ENCODE data around the gene MRPL43.
A peak's percentile ranks its signal among the peaks of the same experiment; 100 is the strongest.

Gene MRPL43

GRCh38 chr10:101021692-101022251, 34.5 kb upstream of the MRPL43 start:
- Histone ChIP-seq H2BK5ac (ENCODE audit: low read depth, low read length, poor library complexity, severe bottlenecking) (no peak overlapping the region), H2AFZ (ENCODE audit: low read depth, low read length) (no peak overlapping the region), H2BK12ac (ENCODE audit: low read length in 2 of 2) (no peak overlapping the region), H3K9me3 (ENCODE audit: control insufficient read depth, low read length) (no peaks in the 10 kb centered on the region), H3K27me3 (ENCODE audit: control insufficient read depth in 1 of 2, insufficient read depth in 1 of 2, low read length in 2 of 2) (peaks cover 0 to 2% of the 10 kb centered on the region in 2 experiments), H3K4me2 (ENCODE audit: low read length, poor library complexity, severe bottlenecking) (no peak overlapping the region), H4K8ac (ENCODE audit: low read length) (no peak overlapping the region), H4K91ac (ENCODE audit: low read length) (no peak overlapping the region), H3K23ac (ENCODE audit: low read length in 2 of 2) (no peak overlapping the region), H3K79me1 (replicated peaks; ENCODE audit: low read length, poor library complexity, severe bottlenecking) (no peaks in the 10 kb centered on the region), H3K4me3 (ENCODE audit: insufficient read depth in 1 of 2, low read depth in 1 of 2, low read length in 2 of 2) (no peak overlapping the region), H2BK120ac (ENCODE audit: low read depth, low read length) (no peak overlapping the region), H3K27ac (ENCODE audit: low read length, poor library complexity, severe bottlenecking) (no peak overlapping the region), H3K36me3 (ENCODE audit: control insufficient read depth in 1 of 2, insufficient read depth in 2 of 2, low read depth in 1 of 2, low read length in 2 of 2) (peaks cover 0 to 5% of the 10 kb centered on the region in 2 experiments), H3K18ac (ENCODE audit: low read depth in 1 of 2, low read length in 2 of 2) (no peak overlapping the region), H3K4ac (ENCODE audit: low read depth in 1 of 2, low read length in 2 of 2) (no peak overlapping the region), H3K14ac (ENCODE audit: low read length in 2 of 2) (no peak overlapping the region), H2AK5ac (ENCODE audit: low read length, severe bottlenecking) (no peak overlapping the region), H2BK15ac (ENCODE audit: low read depth, poor library complexity, severe bottlenecking) (no peak overlapping the region), H3K4me1 (ENCODE audit: control insufficient read depth, insufficient read depth, low read depth, low read length) (peaks cover 15% of the 10 kb centered on the region), H3K9ac (ENCODE audit: low read length) (no peak overlapping the region)
- WGBS = 92% methylated on average over 11 of the region's 11 CpGs
- DNase-seq = no peak

- no peaks in the 10 kb centered on the region for H3K9me3 ChIP-seq (ENCODE audit: control insufficient read depth, low read length)
- H2AK5ac ChIP-seq (ENCODE audit: low read length, severe bottlenecking) = no peak overlapping the region
- H2AFZ ChIP-seq (ENCODE audit: low read depth, low read length) = no peak overlapping the region
- no peaks in the 10 kb centered on the region for H3K27me3 ChIP-seq (ENCODE audit: control insufficient read depth in 1 of 2, insufficient read depth in 1 of 2, low read length in 2 of 2)
- no peak overlapping the region for H3K18ac ChIP-seq (ENCODE audit: low read depth in 1 of 2, low read length in 2 of 2)
- no peak overlapping the region for H3K4me2 ChIP-seq (ENCODE audit: low read length, poor library complexity, severe bottlenecking)
- no peak overlapping the region for H2BK12ac ChIP-seq (ENCODE audit: low read length in 2 of 2)
- no peak overlapping the region for H2BK120ac ChIP-seq (ENCODE audit: low read depth, low read length)
- no peak overlapping the region for H3K23ac ChIP-seq (ENCODE audit: low read length in 2 of 2)
- H3K9ac ChIP-seq (ENCODE audit: low read length) = no peak overlapping the region
- H2BK5ac ChIP-seq (ENCODE audit: low read depth, low read length, poor library complexity, severe bottlenecking) = no peak overlapping the region
- peaks cover 0 to 5% of the 10 kb centered on the region in 2 experiments for H3K36me3 ChIP-seq (ENCODE audit: control insufficient read depth in 1 of 2, insufficient read depth in 2 of 2, low read depth in 1 of 2, low read length in 2 of 2)
- no peak overlapping the region for H2BK15ac ChIP-seq (ENCODE audit: low read depth, poor library complexity, severe bottlenecking)
- no peak overlapping the region for H3K27ac ChIP-seq (ENCODE audit: low read length, poor library complexity, severe bottlenecking)
- H3K4ac ChIP-seq (ENCODE audit: low read depth in 1 of 2, low read length in 2 of 2) = no peak overlapping the region
- H3K79me1 ChIP-seq (replicated peaks; ENCODE audit: low read length, poor library complexity, severe bottlenecking) = no peaks in the 10 kb centered on the region
- DNase-seq = no peak
- peak overlapping the region; percentile 7 for H4K91ac ChIP-seq (ENCODE audit: low read length)
- H4K8ac ChIP-seq (ENCODE audit: low read length) = no peak overlapping the region
- WGBS = 89% methylated on average over 4 of the region's 4 CpGs
- H3K14ac ChIP-seq (ENCODE audit: low read length in 2 of 2) = no peak overlapping the region
- H3K4me1 ChIP-seq (ENCODE audit: control insufficient read depth, insufficient read depth, low read depth, low read length) = peaks cover 13% of the 10 kb centered on the region
- H3K4me3 ChIP-seq (ENCODE audit: insufficient read depth in 1 of 2, low read depth in 1 of 2, low read length in 2 of 2) = no peak overlapping the region
Measured at GRCh38 chr10:101021239-101021638, 33.9 kb upstream of the MRPL43 start.

GRCh38 chr10:101020427-101021075, 33.3 kb upstream of the MRPL43 start:
- H4K91ac ChIP-seq (ENCODE audit: low read length) = no peak overlapping the region
- H3K4ac ChIP-seq (ENCODE audit: low read depth in 1 of 2, low read length in 2 of 2) = no peak overlapping the region
- no peak overlapping the region for H3K4me3 ChIP-seq (ENCODE audit: insufficient read depth in 1 of 2, low read depth in 1 of 2, low read length in 2 of 2)
- H3K27me3 ChIP-seq (ENCODE audit: control insufficient read depth in 1 of 2, insufficient read depth in 1 of 2, low read length in 2 of 2) = no peaks in the 10 kb centered on the region
- H3K4me2 ChIP-seq (ENCODE audit: low read length, poor library complexity, severe bottlenecking) = no peak overlapping the region
- no peaks in the 10 kb centered on the region for H3K79me1 ChIP-seq (replicated peaks; ENCODE audit: low read length, poor library complexity, severe bottlenecking)
- no peak overlapping the region for H3K23ac ChIP-seq (ENCODE audit: low read length in 2 of 2)
- no peak overlapping the region for H3K27ac ChIP-seq (ENCODE audit: low read length, poor library complexity, severe bottlenecking)
- H2BK12ac ChIP-seq (ENCODE audit: low read length in 2 of 2) = no peak overlapping the region
- no peak overlapping the region for H2AK5ac ChIP-seq (ENCODE audit: low read length, severe bottlenecking)
- no peak overlapping the region for H2BK5ac ChIP-seq (ENCODE audit: low read depth, low read length, poor library complexity, severe bottlenecking)
- H2AFZ ChIP-seq (ENCODE audit: low read depth, low read length) = no peak overlapping the region
- WGBS = 89% methylated on average over 9 of the region's 10 CpGs
- peaks cover 14% of the 10 kb centered on the region for H3K4me1 ChIP-seq (ENCODE audit: control insufficient read depth, insufficient read depth, low read depth, low read length)
- H2BK120ac ChIP-seq (ENCODE audit: low read depth, low read length) = no peak overlapping the region
- H2BK15ac ChIP-seq (ENCODE audit: low read depth, poor library complexity, severe bottlenecking) = no peak overlapping the region
- H3K36me3 ChIP-seq (ENCODE audit: control insufficient read depth in 1 of 2, insufficient read depth in 2 of 2, low read depth in 1 of 2, low read length in 2 of 2) = peaks cover 0 to 5% of the 10 kb centered on the region in 2 experiments
- no peak overlapping the region for H3K18ac ChIP-seq (ENCODE audit: low read depth in 1 of 2, low read length in 2 of 2)
- H3K9ac ChIP-seq (ENCODE audit: low read length) = no peak overlapping the region
- no peaks in the 10 kb centered on the region for H3K9me3 ChIP-seq (ENCODE audit: control insufficient read depth, low read length)
- H3K14ac ChIP-seq (ENCODE audit: low read length in 2 of 2) = no peak overlapping the region
- no peak overlapping the region for H4K8ac ChIP-seq (ENCODE audit: low read length)
- no peak for DNase-seq

- Histone ChIP-seq H3K9me3 (ENCODE audit: control insufficient read depth, low read length) (no peaks in the 10 kb centered on the region), H3K14ac (ENCODE audit: low read length in 2 of 2) (no peak overlapping the region), H3K23ac (ENCODE audit: low read length in 2 of 2) (no peak overlapping the region), H3K4me2 (ENCODE audit: low read length, poor library complexity, severe bottlenecking) (no peak overlapping the region), H2BK12ac (ENCODE audit: low read length in 2 of 2) (no peak overlapping the region), H3K18ac (ENCODE audit: low read depth in 1 of 2, low read length in 2 of 2) (no peak overlapping the region), H2BK5ac (ENCODE audit: low read depth, low read length, poor library complexity, severe bottlenecking) (no peak overlapping the region), H3K27me3 (ENCODE audit: control insufficient read depth in 1 of 2, insufficient read depth in 1 of 2, low read length in 2 of 2) (no peaks in the 10 kb centered on the region), H3K4me3 (ENCODE audit: insufficient read depth in 1 of 2, low read depth in 1 of 2, low read length in 2 of 2) (no peak overlapping the region), H3K36me3 (ENCODE audit: control insufficient read depth in 1 of 2, insufficient read depth in 2 of 2, low read depth in 1 of 2, low read length in 2 of 2) (peaks cover 0 to 5% of the 10 kb centered on the region in 2 experiments), H2AK5ac (ENCODE audit: low read length, severe bottlenecking) (no peak overlapping the region), H3K27ac (ENCODE audit: low read length, poor library complexity, severe bottlenecking) (no peak overlapping the region), H3K4ac (ENCODE audit: low read depth in 1 of 2, low read length in 2 of 2) (no peak overlapping the region), H3K4me1 (ENCODE audit: control insufficient read depth, insufficient read depth, low read depth, low read length) (peaks cover 24% of the 10 kb centered on the region), H2BK120ac (ENCODE audit: low read depth, low read length) (no peak overlapping the region), H3K9ac (ENCODE audit: low read length) (no peak overlapping the region), H2BK15ac (ENCODE audit: low read depth, poor library complexity, severe bottlenecking) (no peak overlapping the region), H4K8ac (ENCODE audit: low read length) (no peak overlapping the region), H4K91ac (ENCODE audit: low read length) (no peak overlapping the region), H2AFZ (ENCODE audit: low read depth, low read length) (no peak overlapping the region), H3K79me1 (replicated peaks; ENCODE audit: low read length, poor library complexity, severe bottlenecking) (no peaks in the 10 kb centered on the region)
- WGBS = 36% methylated on average over 2 of the region's 2 CpGs
- no peak for DNase-seq
Measured at GRCh38 chr10:101019440-101019703, 32.1 kb upstream of the MRPL43 start.
